GM15510 (cell line): ENCODE data around the gene GPR137.
A peak's percentile ranks its signal among the peaks of the same experiment; 100 is the strongest.

ENCODE experiments used
- POLR2A ChIP-seq: IDR thresholded peaks from 3 replicates; pipeline ENCODE4 v1.6.1; 2011; ENCODE audit warnings: borderline replicate concordance; ENCODE audit not compliant: insufficient read length; ENCODE audit errors: extremely low read depth

The GPR137 gene

DNA sequence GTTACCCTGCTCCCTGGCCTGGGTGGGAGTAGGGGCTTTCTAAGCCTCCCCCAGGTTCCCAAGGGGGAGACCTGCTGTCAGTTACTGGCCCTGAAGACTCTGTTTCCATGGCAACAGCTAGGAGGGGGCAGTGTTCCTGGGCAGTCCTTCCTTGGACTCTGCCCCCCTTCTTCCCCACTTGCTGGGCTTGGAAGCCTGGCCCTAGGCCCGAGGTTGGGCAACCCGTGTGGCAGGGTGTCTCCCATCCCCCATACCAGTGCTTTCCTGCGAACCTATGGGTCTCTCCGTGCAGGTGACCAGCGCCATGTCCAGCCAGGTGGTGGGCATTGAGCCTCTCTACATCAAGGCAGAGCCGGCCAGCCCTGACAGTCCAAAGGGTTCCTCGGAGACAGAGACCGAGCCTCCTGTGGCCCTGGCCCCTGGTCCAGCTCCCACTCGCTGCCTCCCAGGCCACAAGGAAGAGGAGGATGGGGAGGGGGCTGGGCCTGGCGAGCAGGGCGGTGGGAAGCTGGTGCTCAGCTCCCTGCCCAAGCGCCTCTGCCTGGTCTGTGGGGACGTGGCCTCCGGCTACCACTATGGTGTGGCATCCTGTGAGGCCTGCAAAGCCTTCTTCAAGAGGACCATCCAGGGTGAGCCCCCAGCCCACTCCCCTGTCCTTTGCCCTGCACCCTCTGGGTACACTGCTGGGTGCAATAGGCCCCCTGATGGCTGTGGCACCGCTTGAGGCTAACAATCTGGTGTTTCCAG is 21.4 kb downstream of the GPR137 start:
- no peak for TF ChIP-seq POLR2A

DNA sequence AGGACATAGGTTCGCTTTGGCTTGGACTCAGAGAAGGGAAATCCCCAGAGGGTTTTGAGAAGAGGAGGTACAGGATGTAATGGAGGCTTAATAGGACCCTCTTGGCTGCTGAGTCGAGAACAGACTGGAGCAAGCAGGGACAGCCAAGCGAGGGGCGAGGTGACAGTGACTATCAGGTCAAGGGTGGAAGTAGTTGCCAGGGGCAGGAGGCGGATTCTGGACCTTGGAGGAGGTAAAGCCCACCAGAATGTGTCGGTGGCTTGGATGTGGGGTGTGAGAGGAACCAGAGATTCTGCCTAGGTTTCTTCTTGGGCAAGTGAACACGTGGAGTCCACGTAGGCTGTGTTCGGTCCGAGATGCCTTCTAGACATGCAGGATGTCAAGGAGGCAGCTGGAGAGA is 27.3 kb downstream of the GPR137 start:
- no peak for TF ChIP-seq POLR2A

DNA sequence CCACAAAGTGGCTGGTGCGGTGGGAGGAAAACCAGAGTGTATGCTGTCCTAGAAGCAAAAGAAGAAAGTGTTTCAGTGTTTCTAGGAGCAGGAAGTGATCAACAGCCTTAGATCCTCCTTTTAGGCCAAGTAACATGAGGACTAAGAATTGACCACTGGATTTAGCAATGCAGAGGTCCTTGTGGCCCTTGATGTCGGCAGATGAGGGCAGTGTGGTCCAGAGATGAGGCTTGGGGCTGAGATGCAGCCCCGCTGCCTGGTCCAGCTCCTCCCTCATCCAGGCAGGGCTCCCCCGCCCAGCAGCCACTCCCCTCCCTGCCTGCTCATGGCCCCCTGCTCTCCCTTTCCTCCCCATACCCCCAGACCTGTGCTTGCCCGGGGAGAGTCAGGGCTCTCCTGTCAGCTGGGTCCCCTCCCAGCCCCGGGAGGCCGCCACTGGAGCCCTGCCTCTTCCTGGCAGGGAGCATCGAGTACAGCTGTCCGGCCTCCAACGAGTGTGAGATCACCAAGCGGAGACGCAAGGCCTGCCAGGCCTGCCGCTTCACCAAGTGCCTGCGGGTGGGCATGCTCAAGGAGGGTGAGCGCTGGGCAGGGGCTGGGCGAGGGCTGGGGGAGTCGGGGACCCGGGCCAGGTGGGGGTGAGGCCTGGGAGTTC is 28.0 kb downstream of the GPR137 start:
- no peak for TF ChIP-seq POLR2A

DNA sequence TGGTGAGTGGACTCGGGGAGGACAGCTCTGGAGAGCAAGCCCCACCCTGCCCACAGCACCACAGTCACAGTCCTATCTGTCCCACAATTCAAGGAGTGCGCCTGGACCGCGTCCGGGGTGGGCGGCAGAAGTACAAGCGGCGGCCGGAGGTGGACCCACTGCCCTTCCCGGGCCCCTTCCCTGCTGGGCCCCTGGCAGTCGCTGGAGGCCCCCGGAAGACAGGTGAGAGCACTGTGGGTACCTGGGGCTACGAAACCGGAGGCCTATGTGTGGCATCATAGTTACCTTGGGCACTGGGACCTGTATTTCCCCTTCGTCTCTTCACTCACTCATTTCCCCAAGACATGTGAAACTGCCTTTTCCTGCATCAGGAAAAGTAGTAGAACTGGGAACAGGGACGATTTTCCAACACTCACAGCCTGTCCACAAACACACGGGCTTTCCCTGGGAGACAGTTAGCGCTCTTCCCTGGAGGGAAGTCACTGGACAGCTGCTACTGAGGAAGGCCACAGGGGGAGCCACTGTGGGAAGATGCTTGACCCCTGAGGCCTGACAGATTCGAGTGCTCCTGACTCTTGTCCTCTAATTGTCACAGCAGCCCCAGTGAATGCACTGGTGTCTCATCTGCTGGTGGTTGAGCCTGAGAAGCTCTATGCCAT is 28.6 kb downstream of the GPR137 start:
- TF ChIP-seq POLR2A: no peak

DNA sequence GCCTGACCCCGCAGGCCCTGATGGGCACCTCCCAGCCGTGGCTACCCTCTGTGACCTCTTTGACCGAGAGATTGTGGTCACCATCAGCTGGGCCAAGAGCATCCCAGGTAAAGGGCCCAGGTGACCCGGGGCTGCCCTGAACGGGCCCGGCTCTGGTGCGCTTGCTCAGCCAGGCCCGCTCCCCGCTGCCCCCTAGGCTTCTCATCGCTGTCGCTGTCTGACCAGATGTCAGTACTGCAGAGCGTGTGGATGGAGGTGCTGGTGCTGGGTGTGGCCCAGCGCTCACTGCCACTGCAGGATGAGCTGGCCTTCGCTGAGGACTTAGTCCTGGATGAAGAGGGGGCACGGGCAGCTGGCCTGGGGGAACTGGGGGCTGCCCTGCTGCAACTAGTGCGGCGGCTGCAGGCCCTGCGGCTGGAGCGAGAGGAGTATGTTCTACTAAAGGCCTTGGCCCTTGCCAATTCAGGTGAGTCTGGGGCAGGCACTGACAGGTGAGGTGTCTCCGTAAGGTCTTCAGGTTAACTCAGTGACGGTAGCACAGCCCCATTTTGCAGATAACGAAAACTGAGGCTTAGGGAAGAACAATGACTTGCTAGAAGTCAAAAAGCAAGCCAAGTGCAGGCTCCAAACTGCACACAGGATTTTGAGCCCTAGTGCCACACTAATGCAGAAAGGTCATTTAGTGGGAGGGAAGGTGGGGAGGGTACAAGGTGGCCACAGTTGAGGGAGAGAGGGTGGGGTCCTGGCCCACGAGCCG is 29.3 kb downstream of the GPR137 start:
- no peak for TF ChIP-seq POLR2A

DNA sequence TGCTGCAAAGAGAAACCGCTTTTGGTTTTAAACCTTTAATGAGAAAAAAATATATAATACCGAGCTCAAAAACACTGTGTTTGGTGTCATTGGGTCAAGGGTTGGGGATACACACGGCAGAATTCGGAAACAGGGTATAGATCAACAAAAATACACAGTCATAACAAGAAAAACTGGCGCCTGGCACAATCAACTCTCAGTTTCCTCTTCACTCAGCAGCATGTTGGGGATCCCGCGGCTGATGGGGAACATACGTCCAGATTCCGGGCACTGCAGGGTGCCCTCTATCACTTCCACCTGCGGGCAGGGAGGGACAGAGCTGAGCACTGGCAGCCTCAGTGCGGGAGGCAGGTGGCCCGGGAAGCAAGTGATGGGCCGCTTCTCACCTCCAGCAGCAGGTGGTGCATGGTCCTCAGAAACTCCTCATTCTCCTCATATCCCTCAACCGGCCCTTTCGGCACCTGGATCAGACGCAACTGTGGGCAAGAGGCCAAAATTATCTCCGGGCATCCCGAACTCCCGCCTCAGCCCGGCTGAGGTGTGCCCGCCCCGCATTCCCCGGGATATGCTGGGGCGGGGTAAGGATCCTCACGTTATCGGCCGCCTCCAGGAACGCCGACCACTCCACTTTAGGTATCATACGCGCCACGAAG is 31.1 kb downstream of the GPR137 start:
- TF ChIP-seq POLR2A: no peak

DNA sequence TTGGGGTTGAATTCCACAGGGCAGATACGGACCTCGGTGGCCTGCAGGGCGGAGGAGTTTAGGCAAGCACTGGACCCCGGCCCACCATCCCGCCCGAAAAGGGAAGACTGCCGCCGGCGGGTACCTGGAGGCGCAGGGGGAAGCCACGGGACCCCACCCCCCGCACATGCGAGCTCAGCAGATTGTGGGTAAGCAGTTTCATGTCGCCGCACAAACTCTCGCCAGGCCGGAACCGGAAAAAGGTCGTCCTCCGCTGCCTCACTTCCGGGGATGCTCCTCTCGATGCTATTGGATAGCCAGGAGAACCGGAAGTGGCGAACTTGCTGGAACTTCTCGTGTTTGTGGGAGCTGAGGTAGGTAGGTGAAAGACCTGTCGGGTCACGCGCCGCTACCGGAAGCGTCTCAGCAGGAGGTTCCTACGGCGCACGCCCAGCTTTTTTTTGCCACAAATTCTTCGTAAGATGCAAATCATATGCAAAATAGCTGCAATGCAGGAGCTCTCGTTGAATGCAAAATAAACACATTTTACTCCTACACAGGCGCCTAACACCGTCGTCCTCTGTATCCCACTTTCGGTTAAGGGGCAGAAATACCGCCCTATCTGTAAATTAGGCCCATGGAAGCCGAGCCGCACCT is 31.8 kb downstream of the GPR137 start, which contains the start of gene TRMT112:
Gene TRMT112 (minus strand): TSS at position 235 of the 636 bp plus-strand sequence. CDS start 33 bp downstream, at position 202.
- peak; percentile 71 for TF ChIP-seq POLR2A

DNA sequence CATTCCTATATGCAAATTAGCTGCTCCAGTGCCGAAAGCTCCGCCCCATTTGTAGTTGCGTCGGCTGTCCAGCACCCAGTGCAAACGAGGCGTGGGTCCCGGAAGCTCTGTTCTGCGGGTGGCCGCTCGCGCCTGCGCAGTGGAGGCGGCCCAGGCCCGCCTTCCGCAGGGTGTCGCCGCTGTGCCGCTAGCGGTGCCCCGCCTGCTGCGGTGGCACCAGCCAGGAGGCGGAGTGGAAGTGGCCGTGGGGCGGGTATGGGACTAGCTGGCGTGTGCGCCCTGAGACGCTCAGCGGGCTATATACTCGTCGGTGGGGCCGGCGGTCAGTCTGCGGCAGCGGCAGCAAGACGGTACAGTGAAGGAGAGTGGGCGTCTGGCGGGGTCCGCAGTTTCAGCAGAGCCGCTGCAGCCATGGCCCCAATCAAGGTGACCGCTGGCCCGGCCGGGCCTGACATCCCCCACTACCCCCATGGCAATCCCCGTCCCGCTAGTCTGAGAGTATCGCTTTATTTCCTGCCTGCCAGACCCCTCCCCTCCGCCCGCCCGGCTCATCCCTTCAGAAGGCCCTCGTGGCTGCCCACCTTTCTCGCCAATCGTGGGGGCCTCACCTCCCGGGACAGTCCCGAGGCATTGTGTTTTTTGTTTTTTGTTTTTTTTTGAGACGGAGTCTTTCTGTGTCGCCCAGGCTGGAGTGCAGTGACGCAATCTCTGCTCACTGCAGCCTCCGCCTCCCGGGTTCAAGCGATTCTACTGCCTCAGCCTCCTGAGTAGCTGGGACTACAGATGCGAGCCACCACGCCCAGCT is 32.5 kb downstream of the GPR137 start, which contains the start of gene PRDX5:
Gene PRDX5 (plus strand): TSS at position 161 of the 805 bp plus-strand sequence. CDS start 95 bp downstream, at position 256.
- TF ChIP-seq POLR2A: peak; percentile 79

DNA sequence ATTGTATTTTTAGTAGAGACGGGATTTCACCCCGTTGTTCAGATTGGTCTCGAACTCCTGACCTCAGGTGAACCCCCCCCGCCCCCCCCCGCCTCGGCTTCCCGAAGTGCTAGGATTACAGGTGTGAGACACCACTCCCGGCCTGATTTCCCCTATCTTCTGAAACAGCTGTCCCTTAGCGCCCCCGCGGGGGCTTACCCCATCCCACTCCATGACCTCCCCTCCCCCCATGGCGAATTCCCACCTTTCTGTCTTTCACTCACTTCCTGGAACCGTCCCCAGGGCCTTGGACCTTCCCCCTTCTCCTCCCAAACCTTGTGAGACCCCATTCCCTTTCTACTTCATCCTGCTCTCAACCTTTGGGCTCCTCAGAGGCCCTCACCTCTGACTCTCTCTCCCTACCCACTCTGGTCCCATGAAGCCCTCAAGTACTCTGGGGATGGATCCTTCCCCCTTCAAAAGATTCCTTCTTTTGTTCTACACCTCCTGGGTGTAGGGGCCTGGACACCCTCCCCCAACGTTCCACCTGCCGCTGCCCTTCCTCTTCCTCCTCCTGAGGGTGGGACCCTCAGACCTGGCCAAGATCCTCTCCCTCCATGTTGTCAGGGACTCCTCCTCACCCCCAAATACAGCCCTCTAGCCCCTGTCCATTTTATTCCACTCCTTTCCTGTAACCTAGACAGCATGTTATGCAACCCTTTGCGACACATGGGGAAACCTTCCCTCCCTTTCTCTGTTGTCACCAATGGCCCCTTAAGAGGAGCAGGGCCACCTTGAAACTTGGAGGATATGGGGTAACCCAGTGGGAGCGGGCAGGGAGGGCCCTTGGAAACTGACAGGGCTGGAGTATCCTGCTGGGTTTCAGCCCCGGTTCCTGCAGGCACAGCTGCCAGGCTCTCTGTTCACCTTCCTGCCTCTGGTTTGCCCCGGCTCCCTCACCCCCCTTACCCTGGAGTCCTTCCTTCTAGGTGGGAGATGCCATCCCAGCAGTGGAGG is 33.4 kb downstream of the GPR137 start:
- no peak for TF ChIP-seq POLR2A

DNA sequence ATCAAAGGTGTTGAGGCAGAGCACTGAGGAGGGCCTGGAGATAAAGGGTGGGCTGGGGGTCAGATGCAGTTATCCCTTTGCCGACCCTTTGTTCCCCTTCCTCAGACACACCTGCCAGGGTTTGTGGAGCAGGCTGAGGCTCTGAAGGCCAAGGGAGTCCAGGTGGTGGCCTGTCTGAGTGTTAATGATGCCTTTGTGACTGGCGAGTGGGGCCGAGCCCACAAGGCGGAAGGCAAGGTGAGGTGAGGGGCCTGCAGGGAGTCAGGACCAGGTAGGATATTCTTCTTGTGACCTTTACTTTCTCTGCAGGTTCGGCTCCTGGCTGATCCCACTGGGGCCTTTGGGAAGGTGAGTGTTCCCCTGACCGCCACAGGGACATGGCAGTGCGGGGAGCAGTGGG is 34.9 kb downstream of the GPR137 start:
- TF ChIP-seq POLR2A: no peak

DNA sequence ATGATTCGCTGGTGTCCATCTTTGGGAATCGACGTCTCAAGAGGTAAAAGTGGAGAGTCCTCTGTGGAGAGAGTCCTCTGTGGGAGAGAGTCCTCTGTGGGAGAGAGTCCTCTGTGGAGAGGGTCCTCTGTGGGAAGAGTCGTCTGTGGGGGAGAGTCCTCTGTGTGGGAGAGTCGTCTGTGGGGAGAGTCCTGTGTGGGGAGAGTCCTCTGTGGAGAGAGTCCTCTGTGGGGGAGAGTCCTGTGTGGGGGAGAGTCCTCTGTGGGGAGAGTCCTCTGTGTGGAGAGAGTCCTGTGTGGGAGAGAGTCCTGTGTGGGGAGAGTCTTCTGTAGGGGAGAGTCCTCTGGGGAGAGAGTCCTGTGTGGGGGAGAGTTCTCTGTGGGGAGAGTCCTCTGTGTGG is 35.4 kb downstream of the GPR137 start:
- no peak for TF ChIP-seq POLR2A

DNA sequence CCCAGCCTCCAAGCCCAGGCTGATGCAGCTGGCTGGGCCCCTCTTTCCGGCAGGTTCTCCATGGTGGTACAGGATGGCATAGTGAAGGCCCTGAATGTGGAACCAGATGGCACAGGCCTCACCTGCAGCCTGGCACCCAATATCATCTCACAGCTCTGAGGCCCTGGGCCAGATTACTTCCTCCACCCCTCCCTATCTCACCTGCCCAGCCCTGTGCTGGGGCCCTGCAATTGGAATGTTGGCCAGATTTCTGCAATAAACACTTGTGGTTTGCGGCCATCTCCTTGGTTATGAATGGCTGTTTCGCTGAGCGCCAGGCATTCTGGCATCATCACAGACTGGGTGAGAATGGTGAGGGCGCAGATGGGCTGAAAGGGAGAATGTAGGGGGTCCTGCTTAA is 35.9 kb downstream of the GPR137 start:
- TF ChIP-seq POLR2A: no peak
